Measurements from ENCODE around the gene ESR1. TPM values are rescaled to one million over a fixed set of nuclear protein-coding genes. Genes with fewer than 3 reads are reported as not detected.

ESR1 gene
- total and polyA plus RNA-seq, 4 donors = 0.05 to 16.1 (median 6.3) TPM

GRCh38 chr6:151772446-151772845, 35.0 kb upstream of the ESR1 start:
- no peak for DNase-seq (ENCODE audit: low spot score)
- no peak overlapping the region for H3K9ac ChIP-seq (ENCODE audit: low read depth in 1 of 2, low read length in 2 of 2)
- no peaks in the 10 kb centered on the region for H3K9me3 ChIP-seq (ENCODE audit: control insufficient read depth in 4 of 4, low read length in 3 of 4)
- TF ChIP-seq YY1 (IDR thresholded peaks at IDR 0.05) (no peak), HNF4A (conservative IDR thresholded peaks at IDR 0.05) (no peak), EGR1 (IDR thresholded peaks at IDR 0.05; ENCODE audit: low read depth in 2 of 2) (no peak), ATF3 (IDR thresholded peaks at IDR 0.05) (no peak), FOXA2 (IDR thresholded peaks at IDR 0.05) (no peak), TAF1 (conservative IDR thresholded peaks at IDR 0.05) (no peak), REST (IDR thresholded peaks at IDR 0.05) (no peak), CTCF (IDR thresholded peaks at IDR 0.05; ENCODE audit: low read depth, low read length, missing input control) (no peak), RAD21 (IDR thresholded peaks at IDR 0.05) (no peak), SP1 (IDR thresholded peaks at IDR 0.05) (no peak), ZBTB33 (IDR thresholded peaks at IDR 0.05) (no peak), NR2F2 (IDR thresholded peaks at IDR 0.05) (no peak), FOXA1 (IDR thresholded peaks at IDR 0.05) (no peak), RXRA (IDR thresholded peaks at IDR 0.05) (no peak), HNF4G (IDR thresholded peaks at IDR 0.05) (no peak), MAX (IDR thresholded peaks at IDR 0.05) (no peak), JUND (IDR thresholded peaks at IDR 0.05) (no peak), GABPA (IDR thresholded peaks at IDR 0.05 in 1 of 2, conservative IDR thresholded peaks at IDR 0.05 in 1 of 2) (no peak)
- H3K4me3 ChIP-seq (ENCODE audit: low read depth in 1 of 3, low read length in 3 of 3) = no peak overlapping the region
- H3K36me3 ChIP-seq (ENCODE audit: control insufficient read depth in 4 of 4, insufficient read depth in 3 of 4, low read depth in 1 of 4, low read length in 3 of 4) = no peaks in the 10 kb centered on the region
- no peaks in the 10 kb centered on the region for H3K4me1 ChIP-seq (ENCODE audit: control insufficient read depth in 4 of 4, insufficient read depth in 4 of 4, low read length in 3 of 4)
- WGBS = 92% methylated on average over 1 of the region's 1 CpG
- H3K27me3 ChIP-seq (ENCODE audit: control insufficient read depth in 4 of 4, insufficient read depth in 4 of 4, low read length in 3 of 4) = no peaks in the 10 kb centered on the region
- no peak overlapping the region for H3K27ac ChIP-seq (ENCODE audit: low read depth in 1 of 2, low read length in 2 of 2)
